ENCODE data around the gene F2R.
"Not testable (repeated sequence)": the region's sequence is repeated elsewhere in the genome, so short reads cannot be mapped to it uniquely, and the experiment has no call there.

F2R gene

DNA sequence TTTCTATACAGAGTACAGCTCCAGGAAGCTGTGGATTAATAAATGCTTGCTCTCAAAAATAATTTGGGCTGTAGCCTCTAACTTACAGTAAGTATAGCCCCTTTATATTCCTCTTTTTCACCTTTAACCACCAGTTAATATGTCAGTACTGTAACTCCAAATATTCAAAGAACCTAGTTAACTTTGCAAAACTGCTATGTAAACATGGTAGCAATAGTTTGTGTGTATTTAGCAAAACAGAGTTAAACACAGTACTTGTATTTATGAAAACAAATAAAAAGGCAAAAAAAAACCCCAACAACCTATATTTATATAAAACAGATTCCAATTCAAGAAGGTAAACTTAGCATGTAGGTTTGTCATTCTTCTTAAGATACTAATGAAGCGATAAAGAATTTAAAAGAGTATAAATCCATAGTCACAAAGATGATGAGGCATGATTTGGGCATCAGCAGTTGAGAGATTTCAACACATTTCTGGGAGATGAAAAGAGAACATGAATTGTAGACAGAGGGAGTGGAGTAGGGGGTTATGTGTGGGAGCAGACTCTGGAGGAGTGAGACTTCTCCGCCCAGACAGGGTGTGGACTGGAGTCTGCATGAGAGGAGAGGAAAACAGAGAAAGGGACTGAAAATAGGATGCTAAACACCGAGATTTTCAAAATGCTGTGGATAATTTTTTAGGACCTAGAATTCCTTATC is 55.9 kb downstream of the F2R start:
- DNase-seq (ENCODE audit: low spot score) = no peak
- TF ChIP-seq, protein P1, sequence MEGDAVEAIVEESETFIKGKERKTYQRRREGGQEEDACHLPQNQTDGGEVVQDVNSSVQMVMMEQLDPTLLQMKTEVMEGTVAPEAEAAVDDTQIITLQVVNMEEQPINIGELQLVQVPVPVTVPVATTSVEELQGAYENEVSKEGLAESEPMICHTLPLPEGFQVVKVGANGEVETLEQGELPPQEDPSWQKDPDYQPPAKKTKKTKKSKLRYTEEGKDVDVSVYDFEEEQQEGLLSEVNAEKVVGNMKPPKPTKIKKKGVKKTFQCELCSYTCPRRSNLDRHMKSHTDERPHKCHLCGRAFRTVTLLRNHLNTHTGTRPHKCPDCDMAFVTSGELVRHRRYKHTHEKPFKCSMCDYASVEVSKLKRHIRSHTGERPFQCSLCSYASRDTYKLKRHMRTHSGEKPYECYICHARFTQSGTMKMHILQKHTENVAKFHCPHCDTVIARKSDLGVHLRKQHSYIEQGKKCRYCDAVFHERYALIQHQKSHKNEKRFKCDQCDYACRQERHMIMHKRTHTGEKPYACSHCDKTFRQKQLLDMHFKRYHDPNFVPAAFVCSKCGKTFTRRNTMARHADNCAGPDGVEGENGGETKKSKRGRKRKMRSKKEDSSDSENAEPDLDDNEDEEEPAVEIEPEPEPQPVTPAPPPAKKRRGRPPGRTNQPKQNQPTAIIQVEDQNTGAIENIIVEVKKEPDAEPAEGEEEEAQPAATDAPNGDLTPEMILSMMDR (IDR thresholded peaks at IDR 0.05; ENCODE audit: extremely low read depth, missing control alignments) = no peak

DNA sequence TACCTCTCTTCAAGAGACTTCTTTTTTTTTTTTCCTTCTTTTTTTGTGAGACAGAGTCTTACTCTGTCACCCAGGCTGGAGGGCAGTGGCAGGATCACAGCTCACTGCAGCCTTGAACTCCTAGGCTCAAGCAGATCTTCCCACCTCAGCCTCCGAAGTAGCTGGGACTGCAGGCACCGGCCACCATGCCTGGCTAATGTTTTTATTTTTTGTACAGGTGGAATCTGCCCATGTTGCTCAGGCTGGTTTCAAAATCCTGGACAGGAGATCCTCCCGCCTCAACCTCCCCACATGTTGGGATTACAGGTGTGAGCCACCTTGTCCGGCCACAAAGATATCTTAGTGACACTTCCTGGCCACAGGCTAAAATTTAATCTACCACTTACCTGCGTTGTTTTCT is 60.0 kb downstream of the F2R start:
- DNase-seq (ENCODE audit: low spot score) = no peak
- TF ChIP-seq, protein P1 (IDR thresholded peaks at IDR 0.05; ENCODE audit: extremely low read depth, missing control alignments) = no peak

DNA sequence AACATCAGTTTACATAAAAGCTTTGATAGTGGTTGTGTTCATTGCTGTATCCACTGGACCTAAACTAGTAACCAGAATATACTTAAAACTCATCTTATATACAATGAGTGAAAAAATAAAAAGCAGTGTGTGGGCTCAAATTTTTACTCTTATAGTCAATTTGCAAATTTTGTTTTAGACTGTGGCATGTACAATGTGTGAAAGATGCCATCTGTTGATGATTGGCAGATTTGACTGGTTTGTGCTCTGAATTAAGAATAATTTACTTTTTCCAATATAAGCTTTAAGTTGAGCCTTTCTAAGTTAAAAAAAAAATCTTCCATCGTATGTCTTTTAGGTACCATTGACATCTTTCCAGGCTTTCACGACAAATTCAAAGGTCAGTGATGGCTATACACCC is 60.5 kb downstream of the F2R start:
- TF ChIP-seq, protein P1 (IDR thresholded peaks at IDR 0.05; ENCODE audit: extremely low read depth, missing control alignments) = no peak
- no peak for DNase-seq (ENCODE audit: low spot score)

DNA sequence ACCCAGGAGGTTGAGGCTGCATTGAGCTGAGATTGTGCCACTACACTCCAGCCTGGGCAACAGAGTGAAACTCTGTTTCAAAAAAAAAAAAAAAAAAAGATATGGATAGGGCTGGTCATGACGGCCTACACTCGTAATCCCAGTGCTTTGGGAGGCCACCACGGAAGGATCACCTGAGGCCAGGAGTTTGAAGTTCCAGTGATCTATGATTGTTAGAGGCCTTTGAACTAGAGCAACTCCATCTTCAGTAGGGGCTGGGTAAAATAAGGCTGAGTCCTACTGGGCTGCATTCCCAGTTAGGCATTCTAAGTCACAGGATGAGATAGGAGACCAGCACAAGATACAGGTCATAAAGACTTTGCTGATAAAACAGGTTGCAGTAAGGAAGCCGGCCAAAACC is 64.7 kb downstream of the F2R start:
- DNase-seq (ENCODE audit: low spot score) = not testable (repeated sequence)

DNA sequence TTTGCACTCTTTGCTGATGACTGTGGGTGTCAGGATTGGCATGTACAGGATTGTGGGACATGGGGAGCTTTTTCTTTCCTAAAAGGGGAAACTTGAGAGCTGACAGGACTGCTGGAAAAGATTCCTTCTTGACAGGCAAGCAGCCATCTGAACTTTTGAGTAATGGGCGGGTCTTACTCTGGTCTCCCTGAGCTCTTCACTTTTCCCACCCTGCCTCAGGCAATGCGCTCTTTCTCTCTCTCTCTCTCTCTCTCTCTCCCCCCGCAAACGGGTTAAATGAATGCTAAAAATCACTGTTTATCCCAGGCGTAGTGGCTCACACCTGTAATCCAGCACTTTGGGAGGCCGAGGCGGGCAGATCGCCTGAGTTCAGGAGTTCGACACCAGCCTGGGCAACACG is 65.8 kb downstream of the F2R start:
- TF ChIP-seq, protein P1 (IDR thresholded peaks at IDR 0.05; ENCODE audit: extremely low read depth, missing control alignments) = no peak
- DNase-seq (ENCODE audit: low spot score) = no peak

DNA sequence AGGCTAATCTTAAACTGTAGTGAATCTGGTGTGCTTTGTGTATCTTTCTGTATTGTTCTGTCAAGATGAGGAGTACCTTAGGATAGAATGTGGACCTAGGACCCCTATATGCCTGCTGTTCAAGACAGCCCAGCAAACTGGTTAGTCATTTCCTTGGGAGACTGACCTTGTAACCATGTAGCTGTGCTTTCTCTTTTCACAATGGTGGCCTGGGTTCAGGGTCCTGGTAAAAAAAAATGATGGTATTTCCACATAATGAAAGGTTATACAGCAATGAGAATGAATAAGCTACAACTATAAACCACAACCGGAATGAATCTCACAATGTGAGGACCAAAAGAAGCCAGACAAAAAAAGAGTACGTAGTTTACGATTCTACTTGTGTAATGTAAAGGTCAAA is 66.5 kb downstream of the F2R start:
- no peak for DNase-seq (ENCODE audit: low spot score)
- TF ChIP-seq, protein P1 (IDR thresholded peaks at IDR 0.05; ENCODE audit: extremely low read depth, missing control alignments) = no peak
